ENCODE data around the gene ZNF519. TPM values are rescaled to one million over a fixed set of nuclear protein-coding genes. Genes with fewer than 3 reads are reported as not detected.
"Not testable (repeated sequence)": the region's sequence is repeated elsewhere in the genome, so short reads cannot be mapped to it uniquely, and the experiment has no call there.

The ZNF519 gene
- total and polyA plus RNA-seq, 9 donors = 5.4 to 9.5 (median 6.9) TPM

- not testable (repeated sequence) for DNase-seq; H3K4me3 ChIP-seq (ENCODE audit: low read length); H3K4me1 ChIP-seq (ENCODE audit: control insufficient read depth, insufficient read depth, low read length); H3K27ac ChIP-seq (ENCODE audit: low read length); H3K36me3 ChIP-seq (ENCODE audit: control insufficient read depth, insufficient read depth, low read length); H3K27me3 ChIP-seq (ENCODE audit: control insufficient read depth, insufficient read depth, low read length); H3K9me3 ChIP-seq (replicated peaks; ENCODE audit: control insufficient read depth, low read depth, low read length)
- WGBS (ENCODE audit: insufficient coverage) = 86% methylated on average over 22 of the region's 24 CpGs
These were observed 16.0 kb upstream of the ZNF519 start for GRCh38 chr18:14147935-14148865.

GRCh38 chr18:14146771-14147170 lies 14.5 kb upstream of the ZNF519 start:
- not testable (repeated sequence) for H3K4me3 ChIP-seq (ENCODE audit: low read length)
- WGBS (ENCODE audit: insufficient coverage) = 81% methylated on average over 23 of the region's 23 CpGs

GRCh38 chr18:14145581-14146338 lies 13.5 kb upstream of the ZNF519 start:
- not testable (repeated sequence) for H3K27ac ChIP-seq (ENCODE audit: low read length)
- WGBS (ENCODE audit: insufficient coverage) = 85% methylated on average over 19 of the region's 19 CpGs

More at GRCh38 chr18:14146771-14147170, 14.5 kb upstream of the ZNF519 start:
- H3K27ac ChIP-seq (ENCODE audit: low read length); DNase-seq; H3K27me3 ChIP-seq (ENCODE audit: control insufficient read depth, insufficient read depth, low read length); H3K9me3 ChIP-seq (replicated peaks; ENCODE audit: control insufficient read depth, low read depth, low read length); H3K36me3 ChIP-seq (ENCODE audit: control insufficient read depth, insufficient read depth, low read length); H3K4me1 ChIP-seq (ENCODE audit: control insufficient read depth, insufficient read depth, low read length): not testable (repeated sequence)

GRCh38 chr18:14145021-14145420 lies 12.8 kb upstream of the ZNF519 start:
- not testable (repeated sequence) for H3K36me3 ChIP-seq (ENCODE audit: control insufficient read depth, insufficient read depth, low read length); H3K27ac ChIP-seq (ENCODE audit: low read length); H3K4me3 ChIP-seq (ENCODE audit: low read length); H3K27me3 ChIP-seq (ENCODE audit: control insufficient read depth, insufficient read depth, low read length); H3K4me1 ChIP-seq (ENCODE audit: control insufficient read depth, insufficient read depth, low read length); H3K9me3 ChIP-seq (replicated peaks; ENCODE audit: control insufficient read depth, low read depth, low read length); DNase-seq
- 76% methylated on average over 4 of the region's 6 CpGs for WGBS (ENCODE audit: insufficient coverage)

More at GRCh38 chr18:14145581-14146338, 13.5 kb upstream of the ZNF519 start:
- not testable (repeated sequence) for H3K36me3 ChIP-seq (ENCODE audit: control insufficient read depth, insufficient read depth, low read length); H3K9me3 ChIP-seq (replicated peaks; ENCODE audit: control insufficient read depth, low read depth, low read length); H3K4me1 ChIP-seq (ENCODE audit: control insufficient read depth, insufficient read depth, low read length); H3K4me3 ChIP-seq (ENCODE audit: low read length); DNase-seq; H3K27me3 ChIP-seq (ENCODE audit: control insufficient read depth, insufficient read depth, low read length)

- no peak overlapping the region for H3K4me3 ChIP-seq (ENCODE audit: low read length)
- H3K4me1 ChIP-seq (ENCODE audit: control insufficient read depth, insufficient read depth, low read length) = no peaks in the 10 kb centered on the region
- H3K9me3 ChIP-seq (replicated peaks; ENCODE audit: control insufficient read depth, low read depth, low read length) = no peaks in the 10 kb centered on the region
- no peaks in the 10 kb centered on the region for H3K27me3 ChIP-seq (ENCODE audit: control insufficient read depth, insufficient read depth, low read length)
- no peak for DNase-seq
- H3K36me3 ChIP-seq (ENCODE audit: control insufficient read depth, insufficient read depth, low read length) = no peaks in the 10 kb centered on the region
- WGBS (ENCODE audit: insufficient coverage) = 63% methylated on average over 6 of the region's 6 CpGs
- no peak overlapping the region for H3K27ac ChIP-seq (ENCODE audit: low read length)
These were observed 12.3 kb upstream of the ZNF519 start for GRCh38 chr18:14144628-14144895.

GRCh38 chr18:14143871-14144627 lies 11.8 kb upstream of the ZNF519 start:
- H3K27ac ChIP-seq (ENCODE audit: low read length); H3K9me3 ChIP-seq (replicated peaks; ENCODE audit: control insufficient read depth, low read depth, low read length); H3K4me3 ChIP-seq (ENCODE audit: low read length); H3K36me3 ChIP-seq (ENCODE audit: control insufficient read depth, insufficient read depth, low read length); H3K4me1 ChIP-seq (ENCODE audit: control insufficient read depth, insufficient read depth, low read length); H3K27me3 ChIP-seq (ENCODE audit: control insufficient read depth, insufficient read depth, low read length); DNase-seq: not testable (repeated sequence)
- WGBS (ENCODE audit: insufficient coverage) = 47% methylated on average over 9 of the region's 16 CpGs

- 78% methylated on average over 6 of the region's 17 CpGs for WGBS (ENCODE audit: insufficient coverage)
- H3K4me1 ChIP-seq (ENCODE audit: control insufficient read depth, insufficient read depth, low read length); H3K36me3 ChIP-seq (ENCODE audit: control insufficient read depth, insufficient read depth, low read length); DNase-seq; H3K27ac ChIP-seq (ENCODE audit: low read length); H3K4me3 ChIP-seq (ENCODE audit: low read length); H3K9me3 ChIP-seq (replicated peaks; ENCODE audit: control insufficient read depth, low read depth, low read length); H3K27me3 ChIP-seq (ENCODE audit: control insufficient read depth, insufficient read depth, low read length): not testable (repeated sequence)
These were observed 11.2 kb upstream of the ZNF519 start for GRCh38 chr18:14143396-14143795.

- not testable (repeated sequence) for H3K9me3 ChIP-seq (replicated peaks; ENCODE audit: control insufficient read depth, low read depth, low read length); H3K4me1 ChIP-seq (ENCODE audit: control insufficient read depth, insufficient read depth, low read length); H3K27ac ChIP-seq (ENCODE audit: low read length); H3K4me3 ChIP-seq (ENCODE audit: low read length); DNase-seq; H3K27me3 ChIP-seq (ENCODE audit: control insufficient read depth, insufficient read depth, low read length); H3K36me3 ChIP-seq (ENCODE audit: control insufficient read depth, insufficient read depth, low read length)
- 100% methylated on average over 1 of the region's 9 CpGs for WGBS (ENCODE audit: insufficient coverage)
These were observed 9.9 kb upstream of the ZNF519 start for GRCh38 chr18:14142177-14142576.

- H3K36me3 ChIP-seq (ENCODE audit: control insufficient read depth, insufficient read depth, low read length); H3K27me3 ChIP-seq (ENCODE audit: control insufficient read depth, insufficient read depth, low read length); H3K9me3 ChIP-seq (replicated peaks; ENCODE audit: control insufficient read depth, low read depth, low read length); DNase-seq; H3K27ac ChIP-seq (ENCODE audit: low read length); H3K4me1 ChIP-seq (ENCODE audit: control insufficient read depth, insufficient read depth, low read length); H3K4me3 ChIP-seq (ENCODE audit: low read length): not testable (repeated sequence)
- no CpG with 5 or more reads among the region's 2 CpGs for WGBS (ENCODE audit: insufficient coverage)
These were observed 7.3 kb upstream of the ZNF519 start for GRCh38 chr18:14139583-14139982.

GRCh38 chr18:14137971-14138370 lies 5.7 kb upstream of the ZNF519 start:
- no CpG with 5 or more reads among the region's 4 CpGs for WGBS (ENCODE audit: insufficient coverage)
- DNase-seq = not testable (repeated sequence)

More at GRCh38 chr18:14137971-14138370, 5.7 kb upstream of the ZNF519 start:
- H3K27me3 ChIP-seq (ENCODE audit: control insufficient read depth, insufficient read depth, low read length); H3K4me3 ChIP-seq (ENCODE audit: low read length); H3K9me3 ChIP-seq (replicated peaks; ENCODE audit: control insufficient read depth, low read depth, low read length); H3K4me1 ChIP-seq (ENCODE audit: control insufficient read depth, insufficient read depth, low read length); H3K36me3 ChIP-seq (ENCODE audit: control insufficient read depth, insufficient read depth, low read length); H3K27ac ChIP-seq (ENCODE audit: low read length): not testable (repeated sequence)
